ENCODE measurements around the gene ZCCHC13.
"Not testable (repeated sequence)": the region's sequence is repeated elsewhere in the genome, so short reads cannot be mapped to it uniquely, and the experiment has no call there.

The ZCCHC13 gene

GRCh38 chrX:74304016-74304415 lies at the start of gene ZCCHC13:
Gene ZCCHC13 (plus strand): TSS chrX:74304180. CDS start chrX:74304267, 87 bp downstream.
- no peak for DNase-seq
- ATAC-seq = no peak

DNA sequence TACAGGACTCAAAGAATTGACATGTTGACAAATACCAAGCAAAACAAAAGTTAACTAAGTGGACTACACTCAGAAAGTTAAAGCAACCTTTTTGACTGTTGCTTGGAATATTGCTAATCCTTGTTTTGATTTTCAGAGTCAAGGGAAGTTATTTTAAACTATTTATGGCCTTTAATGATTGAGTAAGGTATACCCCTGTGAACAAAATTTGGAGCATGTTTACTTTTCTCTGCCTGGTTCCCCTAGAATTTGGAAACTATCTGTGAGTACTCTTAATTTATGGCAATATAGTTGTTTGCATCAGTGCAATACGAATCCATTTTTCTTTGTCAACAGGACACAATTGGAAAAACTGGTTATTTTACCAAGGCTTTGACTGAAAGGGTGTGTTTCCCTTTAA lies 45.9 kb upstream of the ZCCHC13 start:
- not testable (repeated sequence) for ATAC-seq, DNase-seq

GRCh38 chrX:74259885-74260491 lies 44.0 kb upstream of the ZCCHC13 start:
- ATAC-seq = no peak
- no peak for DNase-seq

- DNase-seq (no peak), ATAC-seq (no peak)
These were observed 41.3 kb upstream of the ZCCHC13 start for GRCh38 chrX:74262452-74263209.

DNA sequence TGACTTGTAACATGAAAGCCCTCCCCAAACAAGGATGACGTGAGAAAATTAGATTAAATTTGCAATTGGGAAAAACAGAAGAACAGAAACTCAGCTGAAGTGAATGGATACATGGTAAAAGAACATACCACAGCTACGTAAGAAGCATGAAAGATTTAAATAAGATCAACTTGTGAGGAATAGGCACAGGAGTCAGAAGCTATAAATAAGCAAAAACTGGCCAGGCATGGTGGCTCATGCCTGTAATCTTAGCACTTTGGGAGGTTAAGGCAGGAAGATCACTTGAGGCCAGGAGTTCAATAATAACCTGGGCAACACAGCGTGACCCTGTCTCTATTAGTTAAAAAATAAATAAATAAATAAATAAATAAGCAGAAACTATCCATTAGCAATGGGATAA lies 33.6 kb upstream of the ZCCHC13 start:
- ATAC-seq (no peak), DNase-seq (no peak)

GRCh38 chrX:74272230-74272629 lies 31.8 kb upstream of the ZCCHC13 start:
- DNase-seq (no peak), ATAC-seq (no peak)

DNA sequence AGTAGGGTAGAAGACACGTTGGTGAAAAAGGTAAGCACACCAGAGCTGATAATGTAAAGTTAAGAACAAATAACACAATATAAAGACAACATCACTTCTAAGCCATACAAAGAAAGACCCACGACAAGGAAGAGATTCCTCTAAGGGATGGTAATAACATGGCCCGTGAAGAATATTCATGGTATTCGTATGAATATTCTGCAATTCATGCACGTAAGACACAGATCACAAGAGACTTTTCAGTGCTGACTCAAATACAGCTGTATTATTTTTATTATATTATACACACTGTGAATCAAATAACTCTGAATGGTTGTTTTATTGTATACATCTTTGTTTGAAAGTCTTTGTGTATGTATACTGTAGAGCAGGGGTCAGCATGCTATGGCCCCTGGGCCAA lies 29.5 kb upstream of the ZCCHC13 start:
- ATAC-seq = no peak
- no peak for DNase-seq

DNA sequence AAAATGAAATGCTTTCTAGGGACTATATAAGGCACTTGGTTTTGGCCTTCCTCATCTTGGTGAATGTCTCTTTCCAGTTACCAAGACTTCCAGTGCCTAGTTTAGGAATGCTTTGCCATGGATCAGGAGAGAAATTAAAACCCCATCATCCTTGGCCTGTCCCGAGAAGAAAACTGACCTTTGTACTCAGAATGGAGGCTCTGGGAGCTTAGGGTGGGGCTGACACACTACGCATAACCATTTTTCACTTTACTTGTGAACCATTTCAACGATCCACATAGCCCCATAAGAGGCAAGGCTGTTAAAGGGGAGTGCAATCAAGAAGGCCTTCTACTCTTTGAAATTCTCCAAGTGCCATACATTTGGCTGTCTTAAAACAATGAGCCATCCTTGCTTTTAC lies 26.7 kb upstream of the ZCCHC13 start:
- ATAC-seq = no peak

DNA sequence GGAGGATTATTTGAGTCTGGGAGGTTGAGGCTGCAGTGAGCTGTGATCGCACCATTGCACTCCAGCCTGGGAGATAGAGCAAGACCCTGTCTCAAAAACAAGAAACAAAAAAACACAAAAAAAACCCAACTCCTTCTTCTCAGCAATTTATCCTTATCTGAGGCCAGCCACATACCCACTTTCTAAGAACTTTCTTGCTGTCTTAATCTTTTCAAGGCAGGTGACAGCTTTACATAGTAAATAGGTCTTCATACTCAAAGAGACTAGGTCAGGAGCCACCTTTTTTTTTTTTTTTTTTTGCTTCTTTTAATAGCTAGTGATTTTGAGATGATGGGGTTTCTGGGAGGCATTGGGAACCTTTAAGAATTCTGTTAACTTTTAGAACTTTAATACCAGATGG lies 26.1 kb upstream of the ZCCHC13 start:
- ATAC-seq (no peak), DNase-seq (no peak)

More for the DNA sequence above, 26.7 kb upstream of the ZCCHC13 start:
- DNase-seq = no peak

DNA sequence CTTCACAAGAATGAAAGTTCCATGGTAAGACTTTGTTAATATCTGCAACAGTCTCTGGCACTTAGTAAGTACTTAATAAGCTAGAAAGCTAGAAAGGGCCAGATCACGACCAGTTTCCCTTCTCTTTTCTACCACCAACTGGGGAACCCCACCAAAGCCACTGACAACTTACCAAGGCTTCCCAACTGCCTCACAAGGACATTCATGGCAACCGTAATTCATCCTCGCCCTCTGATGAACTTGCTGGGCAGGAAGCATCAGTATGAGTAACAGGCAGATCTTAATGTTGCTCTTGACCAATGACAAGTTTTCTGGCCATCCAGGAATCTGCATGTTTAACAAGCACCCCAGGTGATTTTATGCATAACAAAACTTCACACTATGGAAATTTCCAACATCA lies 23.2 kb upstream of the ZCCHC13 start:
- no peak for DNase-seq

GRCh38 chrX:74284391-74284952 lies 19.5 kb upstream of the ZCCHC13 start:
- ATAC-seq = no peak
- DNase-seq = no peak

More for the DNA sequence above, 23.2 kb upstream of the ZCCHC13 start:
- ATAC-seq = no peak

DNA sequence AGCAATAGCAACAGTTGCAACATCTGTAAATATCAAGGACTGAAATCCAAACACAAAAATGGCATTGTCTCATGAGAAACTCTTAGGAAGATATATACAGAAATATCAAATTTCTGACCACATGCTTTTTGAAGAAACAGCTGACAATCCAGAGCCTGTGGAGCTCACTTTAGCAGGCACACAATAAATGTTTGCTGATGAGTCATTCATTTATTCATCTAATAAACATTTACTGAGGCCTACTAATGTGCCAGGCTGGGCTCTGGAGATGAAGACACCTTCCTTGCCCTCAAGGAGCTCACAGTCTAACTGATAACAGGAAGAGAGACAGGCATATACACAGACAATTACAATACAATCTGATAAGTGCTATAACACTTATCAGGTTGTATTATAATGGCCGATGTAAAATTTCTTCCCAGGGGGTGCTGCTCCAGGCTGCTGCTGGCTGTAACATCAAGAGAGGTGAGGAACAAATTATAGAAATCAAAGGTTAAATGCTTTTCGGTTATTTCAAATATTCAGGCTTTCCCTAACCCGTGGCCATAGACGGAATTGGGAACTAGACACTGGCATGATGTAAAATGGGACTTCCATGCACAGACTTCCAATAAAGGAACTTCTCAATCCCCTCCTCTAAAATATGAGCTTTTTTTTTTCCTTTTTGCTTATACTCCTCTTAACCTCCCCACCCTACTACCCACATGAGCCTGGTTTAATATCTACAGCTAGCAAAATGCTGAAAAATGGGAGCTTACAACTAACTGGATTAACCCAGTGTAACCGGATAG lies 16.8 kb upstream of the ZCCHC13 start:
- no peak for ATAC-seq
- no peak for DNase-seq

- no peak for DNase-seq
- ATAC-seq = no peak
These were observed 12.4 kb upstream of the ZCCHC13 start for GRCh38 chrX:74291577-74291963.

GRCh38 chrX:74291964-74292807 lies 11.8 kb upstream of the ZCCHC13 start:
- ATAC-seq (peak; percentile 92), DNase-seq (peak; percentile 79)

GRCh38 chrX:74292808-74293123 lies 11.2 kb upstream of the ZCCHC13 start:
- DNase-seq (no peak), ATAC-seq (no peak)

DNA sequence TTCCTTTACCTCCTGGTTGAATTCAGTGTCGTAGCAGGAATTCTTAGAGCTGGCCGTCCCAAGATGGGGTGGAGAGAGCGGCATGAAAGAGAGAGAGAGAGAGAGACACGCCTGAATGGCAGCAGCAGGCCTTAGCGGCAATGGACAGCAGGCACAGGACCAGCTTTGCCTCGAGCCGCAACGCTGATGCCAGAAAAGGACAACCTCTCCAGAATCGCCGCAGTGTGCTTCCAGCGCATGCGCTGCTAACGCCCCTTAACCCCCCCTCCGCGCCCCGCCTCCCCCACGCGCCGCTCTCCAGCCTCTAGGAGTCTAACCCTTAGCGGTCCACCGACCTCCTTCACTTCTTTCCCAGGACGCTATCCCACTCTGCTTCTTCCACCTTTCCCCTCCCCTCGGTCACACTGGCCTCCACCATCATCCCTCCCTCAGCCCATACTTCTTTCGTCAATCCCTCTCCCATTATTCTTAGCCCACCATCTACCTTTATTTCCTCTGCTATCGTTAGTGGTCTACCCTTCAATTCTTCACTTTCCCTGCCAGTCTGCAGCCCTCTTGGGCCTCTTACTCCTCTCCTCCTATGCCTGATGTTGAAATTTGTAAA lies 10.5 kb upstream of the ZCCHC13 start:
- DNase-seq (peak; percentile 68), ATAC-seq (peak; percentile 43)

DNA sequence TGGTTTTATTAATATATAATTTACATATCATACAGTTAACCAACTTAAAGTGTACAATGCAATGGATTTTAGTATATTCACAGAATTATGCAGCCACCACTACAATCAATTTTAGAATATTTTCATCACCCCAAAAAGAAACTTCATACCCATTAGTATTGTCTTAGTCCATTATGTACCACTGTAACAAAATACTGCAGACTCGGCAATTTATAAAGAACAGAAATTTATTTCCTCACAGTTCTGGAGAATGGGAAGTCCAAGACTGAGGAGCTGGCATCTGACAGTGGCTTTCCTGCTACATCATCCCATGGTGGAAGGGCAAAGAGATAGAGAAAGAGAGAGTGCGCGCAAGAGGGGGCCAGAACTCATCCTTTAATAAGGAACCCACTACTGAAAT lies 8.9 kb upstream of the ZCCHC13 start:
- ATAC-seq (no peak), DNase-seq (no peak)

- no peak for DNase-seq
- ATAC-seq = no peak
These were observed 6.2 kb upstream of the ZCCHC13 start for GRCh38 chrX:74297766-74298165.

DNA sequence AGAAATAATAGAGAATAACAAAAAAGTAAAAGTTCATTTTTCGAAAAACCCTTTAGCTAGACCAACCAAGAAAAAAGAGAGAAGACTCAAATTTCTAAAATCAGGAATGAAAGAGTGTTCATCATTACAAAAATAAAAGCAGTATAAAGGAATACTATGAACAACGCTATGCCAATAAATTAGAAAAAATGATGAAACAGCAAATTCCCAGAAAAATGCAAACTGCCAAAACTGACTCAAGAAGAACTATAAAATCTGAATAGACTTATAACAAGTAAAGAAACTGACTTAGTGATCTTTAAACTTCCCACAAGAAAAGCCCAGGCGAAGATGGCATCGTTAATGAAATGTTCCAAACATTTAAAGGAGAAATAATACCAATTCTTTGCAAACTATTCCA lies 3.1 kb upstream of the ZCCHC13 start:
- no peak for DNase-seq
- no peak for ATAC-seq

GRCh38 chrX:74318672-74319071 lies 14.7 kb downstream of the ZCCHC13 start:
- ATAC-seq (no peak), DNase-seq (no peak)

GRCh38 chrX:74319321-74319720 lies 15.3 kb downstream of the ZCCHC13 start:
- not testable (repeated sequence) for ATAC-seq

GRCh38 chrX:74321191-74321590 lies 17.2 kb downstream of the ZCCHC13 start:
- DNase-seq (no peak), ATAC-seq (no peak)

More at GRCh38 chrX:74319321-74319720, 15.3 kb downstream of the ZCCHC13 start:
- not testable (repeated sequence) for DNase-seq
